Stimulated activated CD4-positive, alpha-beta T cell treated with anti-CD3 and anti-CD28 coated beads, TNF-alpha, amount 100 ng/mL, for 48 hours (primary cell): ENCODE results near the gene RAMP3.
"Not testable (repeated sequence)": the region's sequence is repeated elsewhere in the genome, so short reads cannot be mapped to it uniquely, and the experiment has no call there.

ENCODE experiments used
- DNase-seq, 3 donors: peaks; one replicate each; pipeline ENCODE4 v3.0.0-alpha.2; 2020; ENCODE audit warnings: low read depth in 3 of 3

RAMP3 gene

GRCh38 chr7:45132708-45133320, 24.8 kb upstream of the RAMP3 start:
- no peak for DNase-seq

DNA sequence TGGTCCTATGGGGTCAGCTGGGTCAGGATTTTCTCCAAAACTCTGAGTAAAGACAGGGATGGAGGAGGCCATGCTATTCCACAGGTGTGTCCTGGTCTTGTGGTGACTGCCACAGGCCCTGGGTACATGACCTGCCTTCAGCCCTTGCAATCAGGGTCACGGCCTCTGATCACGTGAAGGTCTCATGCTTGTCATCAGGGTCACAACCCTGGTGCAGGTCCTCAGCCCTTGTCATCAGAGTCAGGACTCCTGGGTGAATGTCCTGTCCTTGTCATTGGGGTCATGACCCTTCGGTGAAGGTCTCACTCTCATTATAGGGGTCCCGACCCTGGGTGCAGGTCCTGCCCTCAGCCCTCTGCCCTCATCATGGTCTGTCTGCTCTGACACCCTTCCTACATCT, 24.2 kb upstream of the RAMP3 start:
- DNase-seq: no peak

GRCh38 chr7:45133877-45134276, 23.7 kb upstream of the RAMP3 start:
- DNase-seq: no peak

GRCh38 chr7:45136106-45137060, 21.2 kb upstream of the RAMP3 start:
- DNase-seq: peak; percentile 42 to 45 (median 43)

DNA sequence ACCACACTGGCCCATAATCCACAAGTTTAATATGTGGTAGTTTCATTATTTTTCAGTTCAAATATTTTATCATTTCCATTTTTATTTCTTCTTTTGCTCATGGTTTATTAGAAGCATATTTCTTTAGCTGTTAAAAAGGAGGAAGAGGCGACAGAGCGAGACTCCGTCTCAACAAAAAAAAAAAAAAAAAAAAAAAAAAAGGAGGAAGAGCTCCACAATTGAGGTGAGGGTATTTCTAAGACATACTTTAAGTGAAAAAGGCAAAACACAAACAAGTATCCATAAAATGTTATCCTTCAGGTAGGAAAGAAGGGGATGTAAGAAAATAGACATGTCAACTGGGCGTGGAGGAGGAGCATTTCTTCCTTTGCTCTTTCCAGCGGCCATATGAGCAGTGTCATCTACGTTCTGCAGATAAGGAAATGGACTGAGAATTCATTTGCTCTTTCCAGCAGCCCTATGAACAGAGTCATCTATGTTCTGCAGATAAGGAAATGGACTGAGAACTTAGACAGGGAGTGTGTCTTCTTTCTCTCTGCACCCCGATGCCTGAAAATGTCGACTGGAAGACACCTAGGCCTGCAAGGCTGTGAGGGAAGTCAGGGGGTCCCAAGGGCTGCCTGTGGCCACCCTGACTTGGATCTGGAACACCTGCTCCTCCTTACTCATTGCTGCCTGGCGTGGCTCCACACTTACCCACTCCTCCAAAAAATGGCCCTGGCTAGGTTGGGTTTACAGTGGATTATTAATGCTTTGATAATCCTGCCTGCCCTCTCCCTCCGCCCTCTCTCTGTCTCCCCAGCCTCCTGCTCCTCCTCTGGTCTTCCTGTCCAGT, 18.9 kb upstream of the RAMP3 start:
- no peak for DNase-seq

DNA sequence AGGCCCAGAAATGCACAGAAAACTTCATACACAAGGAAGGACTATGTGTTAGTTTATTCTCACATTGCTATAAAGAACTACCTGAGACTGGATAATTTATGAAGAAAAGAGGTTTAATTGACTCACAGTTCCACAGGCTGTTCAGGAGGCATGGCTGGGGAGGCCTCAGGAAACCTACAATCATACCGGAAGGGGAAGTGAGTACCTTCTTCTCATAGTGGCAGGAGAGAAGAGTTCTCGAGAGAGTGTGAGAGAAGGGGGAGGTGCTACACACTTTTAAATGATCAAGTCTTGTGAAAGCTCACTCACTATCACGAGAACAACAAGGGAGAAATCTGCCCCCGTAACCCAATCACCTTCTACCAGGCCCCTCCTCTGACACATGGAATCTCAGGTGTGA, 16.8 kb upstream of the RAMP3 start:
- no peak for DNase-seq

- no peak for DNase-seq
Measured at GRCh38 chr7:45143616-45144015, 14.0 kb upstream of the RAMP3 start.

DNA sequence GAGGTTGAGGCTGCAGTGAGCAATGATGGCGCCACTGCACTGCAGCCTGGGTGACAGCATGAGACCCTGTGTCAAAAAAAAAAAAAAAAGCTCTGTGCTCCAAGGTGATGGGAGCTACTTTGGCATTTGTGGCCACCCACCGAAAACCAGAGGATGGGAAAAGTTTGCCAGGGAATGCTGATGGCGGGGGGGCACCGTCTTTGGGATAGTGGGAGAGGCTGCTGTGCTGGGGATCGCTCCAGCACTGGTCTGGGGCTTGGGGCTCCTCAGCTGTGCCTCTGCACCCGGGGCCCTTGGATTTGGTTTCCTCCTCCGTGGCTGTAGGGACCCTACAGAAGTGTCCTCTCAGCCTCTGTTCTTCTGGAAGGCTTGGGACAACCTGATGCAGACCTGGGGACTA, 11.7 kb upstream of the RAMP3 start:
- DNase-seq: no peak

DNA sequence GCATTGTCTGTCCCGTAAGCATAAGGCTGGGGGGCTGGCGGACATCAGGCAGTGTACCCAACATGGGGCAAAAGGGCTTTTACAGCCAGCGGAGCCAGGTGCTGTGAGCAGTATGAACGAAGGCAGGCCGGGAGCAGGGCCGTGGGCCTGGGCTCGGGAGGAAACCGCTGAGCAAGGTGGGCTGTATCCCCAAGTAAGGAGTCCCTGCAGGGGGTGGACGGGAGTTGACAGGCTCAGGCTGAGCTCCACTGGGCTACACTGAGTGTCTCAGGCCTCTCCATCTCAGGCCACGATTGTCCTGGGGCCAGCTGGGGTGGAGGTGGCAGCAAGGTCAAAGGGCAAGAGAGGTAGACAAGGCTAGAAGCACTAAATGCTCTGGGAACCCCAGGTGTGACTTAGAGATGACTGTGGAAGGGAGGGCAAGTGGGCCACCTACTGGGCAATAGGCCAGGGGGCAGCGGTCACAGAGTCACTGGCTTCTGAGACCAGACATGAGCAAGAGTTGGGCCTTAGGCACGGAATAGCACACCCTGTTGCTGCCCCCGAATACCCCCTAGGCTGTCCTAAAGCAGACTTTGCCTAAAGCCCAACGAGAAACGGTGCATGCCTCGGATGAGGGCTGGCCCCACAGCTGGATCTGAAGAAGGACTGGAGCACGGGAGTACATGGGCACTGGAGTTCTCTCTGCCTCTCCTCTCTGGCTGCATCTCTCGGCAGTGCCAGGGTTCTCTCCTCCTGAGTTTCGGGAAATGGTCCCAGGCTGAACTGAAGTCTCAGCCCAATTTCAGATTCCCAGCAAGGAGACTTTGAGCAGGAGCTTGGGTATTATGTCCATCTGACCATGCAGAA, 10.8 kb upstream of the RAMP3 start:
- no peak for DNase-seq

DNA sequence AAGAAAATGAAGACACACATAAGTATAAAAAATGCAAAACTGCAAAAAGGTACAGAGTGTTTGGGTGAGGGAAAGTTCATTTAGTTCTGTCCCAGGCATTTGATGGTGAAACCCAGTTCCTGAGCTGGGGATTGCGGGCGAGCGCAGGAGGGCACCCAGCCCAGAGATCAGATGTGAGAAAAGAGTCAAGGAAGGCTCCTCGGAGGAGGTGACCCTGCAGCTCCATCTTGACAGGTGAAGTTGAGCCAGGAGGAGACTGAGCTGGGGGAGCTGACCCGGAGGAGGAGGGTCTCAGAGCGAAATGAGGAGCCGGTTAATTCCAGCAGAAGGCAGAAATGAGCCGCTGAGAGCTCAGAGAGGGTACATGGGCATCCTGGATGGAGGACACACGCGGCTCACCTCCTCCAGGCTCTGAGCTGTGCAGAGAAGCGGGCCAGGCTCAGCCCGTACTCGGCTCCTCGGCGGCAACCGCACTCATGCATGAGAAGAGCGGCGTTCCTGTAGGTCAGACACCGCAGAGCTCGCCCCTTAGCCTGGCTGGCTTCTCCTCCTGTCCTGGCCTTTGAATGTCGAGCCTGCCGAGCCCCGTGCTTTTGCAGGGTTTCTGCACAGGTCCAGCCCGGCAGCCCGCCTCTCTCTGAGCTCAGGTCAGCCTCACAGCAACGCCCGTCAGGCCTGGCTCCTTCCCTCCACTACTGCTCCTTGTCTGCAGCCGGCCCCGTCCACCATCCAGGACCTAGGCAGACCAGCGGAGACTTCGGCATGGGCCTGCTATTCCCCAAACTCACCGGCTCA, 9.5 kb upstream of the RAMP3 start:
- no peak for DNase-seq

GRCh38 chr7:45148653-45148973, 9.0 kb upstream of the RAMP3 start:
- no peak for DNase-seq

DNA sequence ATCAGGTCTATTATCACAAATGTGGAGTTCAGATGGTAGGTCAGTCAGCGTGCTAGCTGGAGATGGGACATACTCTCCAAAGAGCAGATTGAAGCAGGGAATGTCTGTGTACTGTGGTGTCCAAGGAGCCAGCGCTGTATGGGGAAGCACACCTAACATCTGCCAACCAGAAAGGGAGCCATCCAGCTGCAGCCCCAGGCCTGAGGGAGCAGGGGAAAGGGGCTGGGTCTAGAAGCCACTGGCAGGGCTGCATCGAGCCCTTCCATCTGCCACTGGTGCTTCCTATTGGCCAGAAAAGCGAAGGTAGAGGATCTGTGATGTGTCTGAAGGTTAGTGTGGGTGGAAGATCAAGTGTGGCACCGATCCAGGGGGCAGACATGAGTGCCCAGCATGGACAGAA, 8.0 kb upstream of the RAMP3 start:
- DNase-seq: no peak

DNA sequence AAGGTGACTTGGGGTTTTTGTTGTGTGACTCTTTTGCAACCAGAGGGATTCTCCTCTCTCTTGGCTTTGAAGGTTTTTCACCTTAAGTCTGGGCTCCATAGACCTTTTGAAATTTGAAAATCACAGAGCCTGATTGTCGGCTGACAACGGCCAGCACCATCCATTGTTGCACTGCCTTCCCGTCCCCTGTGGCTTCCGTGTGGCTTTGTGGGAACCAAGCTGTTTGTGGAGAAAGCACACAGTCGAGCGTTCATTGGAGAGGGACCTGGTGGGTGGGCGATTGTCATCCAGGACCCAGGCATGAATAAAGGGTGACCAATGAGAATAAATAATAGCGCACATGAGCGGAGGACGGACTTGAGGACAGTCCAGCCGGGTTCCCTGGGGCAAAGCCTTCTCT, 7.4 kb upstream of the RAMP3 start:
- DNase-seq: no peak

DNA sequence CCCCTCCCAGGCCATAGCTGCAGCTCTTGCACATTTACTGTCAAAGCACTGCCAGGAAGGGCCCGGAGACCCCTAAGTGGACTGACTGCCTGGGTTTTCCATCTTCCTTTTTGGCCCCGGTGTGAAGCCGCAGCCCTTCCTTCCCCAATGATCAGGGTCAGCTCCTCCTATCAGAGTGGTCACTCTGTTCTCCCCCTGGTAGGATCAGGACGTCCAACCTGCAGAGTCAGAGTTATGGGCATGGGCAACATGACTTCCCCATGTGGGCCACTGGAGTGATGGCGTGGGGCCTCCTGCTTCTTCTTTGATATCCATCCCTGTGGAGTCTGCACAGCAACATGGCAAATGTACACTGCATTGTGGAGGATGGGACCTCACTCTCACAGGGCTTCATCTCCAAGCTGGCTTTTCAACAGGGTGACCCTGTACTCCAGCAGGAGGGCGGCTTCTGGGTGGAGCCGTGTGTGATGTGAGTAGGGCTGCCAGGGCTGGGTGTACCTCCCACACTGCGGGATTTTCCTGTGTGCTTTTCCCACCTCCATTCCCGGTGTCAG, 6.4 kb upstream of the RAMP3 start:
- DNase-seq: no peak

DNA sequence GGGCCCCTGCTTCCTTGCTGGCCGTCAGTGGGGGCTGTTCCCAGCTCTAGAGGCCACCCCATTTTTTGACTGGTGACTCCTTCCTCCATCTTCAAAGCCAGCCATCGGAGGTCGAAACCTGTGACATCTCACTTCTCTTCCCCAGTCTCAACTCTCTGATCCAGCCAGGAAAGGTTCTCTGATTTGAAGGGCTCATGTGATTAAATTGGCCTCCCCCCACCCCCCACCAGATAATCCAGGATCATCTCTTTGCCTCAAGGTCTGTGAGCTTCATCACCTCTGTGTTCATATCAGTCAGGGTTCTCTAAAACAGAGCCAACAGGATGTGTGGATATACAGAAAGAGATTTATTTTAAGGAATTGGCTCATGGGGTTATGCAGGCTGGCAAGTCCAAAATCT, 5.6 kb upstream of the RAMP3 start:
- no peak for DNase-seq

DNA sequence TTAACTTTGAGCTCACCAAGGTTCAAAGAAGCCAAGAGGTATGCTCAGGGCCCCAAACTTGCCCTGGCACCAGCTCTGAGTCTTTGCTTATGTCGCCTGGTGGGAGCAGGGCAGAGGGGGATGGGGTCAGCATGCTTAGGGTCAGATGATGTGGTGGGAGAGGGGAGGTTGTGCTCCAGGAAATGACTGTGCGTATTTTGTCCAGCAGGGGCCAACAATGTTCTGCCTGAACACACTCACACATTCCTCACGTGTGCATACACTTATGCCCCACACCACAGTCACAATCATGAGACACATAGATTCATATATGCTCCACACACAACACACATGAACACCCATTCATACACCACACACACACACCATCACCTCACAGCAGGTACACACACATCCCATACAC, 4.4 kb upstream of the RAMP3 start:
- DNase-seq: no peak

DNA sequence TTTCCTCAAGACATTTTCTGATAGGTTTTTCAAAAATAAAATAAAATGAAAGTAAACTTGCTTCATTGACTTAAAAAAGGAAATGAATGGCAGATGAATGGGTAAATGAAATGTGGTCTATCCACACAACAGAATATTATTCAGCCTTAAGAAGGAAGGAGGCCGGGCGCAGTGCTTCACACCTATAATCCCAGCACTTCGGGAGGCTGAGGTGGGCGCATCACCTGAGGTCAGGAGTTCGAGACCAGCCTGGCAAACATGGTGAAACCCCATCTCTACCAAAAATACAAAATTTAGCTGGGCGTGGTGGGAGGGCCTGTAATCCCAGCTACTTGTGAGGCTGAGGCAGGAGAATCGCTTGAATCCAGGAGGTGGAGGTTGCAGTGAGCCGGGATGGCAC, 3.7 kb upstream of the RAMP3 start:
- DNase-seq: not testable (repeated sequence)

DNA sequence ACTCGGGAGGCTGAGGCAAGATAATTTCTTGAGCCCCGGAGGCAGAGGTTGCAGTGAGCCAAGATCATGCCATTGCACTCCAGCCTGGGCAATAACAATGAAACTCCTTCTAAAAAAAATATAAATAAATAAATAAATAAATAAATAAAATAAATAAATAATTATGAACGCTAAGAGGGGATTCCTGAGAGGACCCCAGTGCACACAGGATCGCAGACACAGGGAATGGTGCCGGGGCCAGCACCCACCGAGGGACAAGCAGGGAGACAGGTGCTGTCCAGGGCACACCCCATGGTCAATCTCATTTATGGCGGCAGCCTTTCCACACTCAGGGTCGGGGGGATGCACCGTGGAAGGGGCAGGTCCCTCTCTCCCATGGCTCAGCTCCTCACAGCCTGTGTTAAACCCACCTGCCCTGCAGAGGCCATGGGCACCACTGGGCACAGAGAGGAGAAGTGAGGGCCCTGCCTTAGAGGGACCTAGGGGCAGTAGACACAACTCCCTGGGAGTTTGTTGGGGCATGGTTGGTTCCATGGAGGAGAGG, 2.2 kb upstream of the RAMP3 start:
- no peak for DNase-seq

DNA sequence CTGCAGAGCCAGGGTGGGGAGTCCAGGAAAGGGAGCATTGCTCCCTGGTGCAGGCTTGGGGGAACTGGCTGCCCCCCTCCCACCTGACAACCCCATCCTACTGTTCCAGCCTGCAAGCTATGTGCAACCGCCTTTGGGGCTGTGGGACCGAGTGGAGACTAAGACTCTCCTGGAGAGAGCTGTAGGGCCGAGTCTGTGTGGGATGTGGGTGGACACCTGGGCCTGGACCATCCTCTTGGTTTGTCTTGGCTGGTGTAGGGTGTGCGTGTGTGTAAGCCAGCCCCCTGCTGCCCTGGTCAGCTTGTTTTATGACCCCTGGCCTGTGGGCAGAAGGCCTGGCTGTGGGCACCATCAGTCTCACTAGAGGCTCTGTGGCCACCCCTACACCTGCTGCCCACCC, 1.6 kb upstream of the RAMP3 start:
- DNase-seq: no peak
